Measurements from ENCODE around the gene MYH7. TPM values are rescaled to one million over a fixed set of nuclear protein-coding genes. Genes with fewer than 3 reads are reported as not detected.

MYH7 gene
- total and polyA plus RNA-seq, 8 donors, result 0.23 to 4.9 (median 2.4) TPM; not detected in 4

GRCh38 chr14:23411563-23412525, 23.6 kb downstream of the MYH7 start:
- Histone ChIP-seq H3K4me1 (no peaks in the 10 kb centered on the region), H3K9me3 (no peaks in the 10 kb centered on the region), H3K36me3 (no peaks in the 10 kb centered on the region), H3K27me3 (peaks cover 0 to 13% (median 0%) of the 10 kb centered on the region in 3 donors), H3K4me3 (no peak overlapping the region), H3K27ac (no peak overlapping the region)
- intact Hi-C loops (cut with DNase I; ENCODE audit: low total_unique reads), result no loop called here
- WGBS, 5 donors, result 72 to 77% (median 76%) methylated on average over 12 to 14 of the region's 14 CpGs
- no peak for DNase-seq
- TF ChIP-seq POLR2AphosphoS5 (IDR thresholded peaks at IDR 0.05) (no peak), EP300 (IDR thresholded peaks at IDR 0.05) (no peak), POLR2A (IDR thresholded peaks at IDR 0.05) (no peak), CTCF (IDR thresholded peaks at IDR 0.05) (no peak)

DNA sequence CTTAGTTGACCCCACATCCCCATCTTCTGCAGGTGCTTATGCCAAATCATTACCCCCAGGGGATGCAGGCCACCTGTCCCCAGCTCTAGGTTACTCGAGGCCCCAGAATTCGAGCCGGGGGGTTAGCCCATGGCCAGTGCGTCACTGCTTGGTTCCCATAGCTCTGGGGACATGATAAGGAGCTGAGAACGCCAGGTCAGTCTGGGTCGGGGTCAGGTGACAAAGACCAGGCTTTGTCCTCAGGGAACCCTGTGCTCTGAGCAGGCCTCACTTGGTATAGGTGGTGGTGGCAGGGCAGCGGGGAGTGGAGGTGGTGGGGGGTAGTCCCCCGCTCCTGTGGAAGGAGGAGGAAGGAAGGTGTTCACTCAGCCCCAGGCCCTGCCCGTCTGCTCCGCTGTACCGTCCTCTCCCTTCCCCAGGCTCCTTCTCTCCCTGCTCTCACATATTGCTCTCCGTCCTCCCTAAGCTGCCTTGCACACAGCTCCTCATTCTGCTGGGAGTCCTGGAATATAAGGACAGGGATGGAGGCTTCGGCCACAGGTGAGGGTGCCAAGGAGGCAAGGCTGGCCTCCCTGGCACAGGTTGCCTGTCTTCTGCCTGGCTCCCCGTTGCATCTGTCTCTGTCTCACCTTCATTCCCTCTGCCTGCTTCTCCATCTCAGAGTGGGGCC, 25.4 kb downstream of the MYH7 start:
- TF ChIP-seq POLR2AphosphoS5 (IDR thresholded peaks at IDR 0.05) (no peak), POLR2A (IDR thresholded peaks at IDR 0.05) (no peak), CTCF (IDR thresholded peaks at IDR 0.05) (no peak), EP300 (IDR thresholded peaks at IDR 0.05) (no peak)
- Histone ChIP-seq H3K27ac (no peak overlapping the region), H3K27me3 (peaks cover 0 to 30% (median 2%) of the 10 kb centered on the region in 3 donors), H3K9me3 (no peaks in the 10 kb centered on the region), H3K36me3 (no peaks in the 10 kb centered on the region), H3K4me1 (no peaks in the 10 kb centered on the region), H3K4me3 (no peak overlapping the region)
- WGBS, 5 donors, result 72 to 82% (median 78%) methylated on average over 13 to 14 of the region's 14 CpGs
- intact Hi-C loops (cut with DNase I; ENCODE audit: low total_unique reads), result no loop called here
- no peak for DNase-seq

DNA sequence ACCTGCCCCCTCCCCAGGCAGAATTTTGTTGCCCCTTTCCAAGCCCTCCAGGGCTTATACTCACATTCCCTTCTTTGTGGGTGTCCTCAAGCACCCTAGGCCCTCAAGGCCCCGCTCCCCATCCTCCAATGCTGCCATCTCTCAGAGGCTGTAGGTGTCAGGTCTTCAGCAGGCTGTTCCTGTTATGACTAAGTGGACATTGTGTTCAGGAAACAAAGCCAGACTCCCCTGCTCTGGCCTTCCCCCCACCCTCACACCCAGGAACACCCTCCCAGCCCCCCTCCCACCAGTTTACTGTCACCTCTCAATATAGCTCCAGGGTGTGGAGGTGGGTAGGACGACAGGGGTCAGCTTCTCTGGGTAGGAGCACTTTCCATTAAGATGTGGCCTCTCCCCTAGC, 26.0 kb downstream of the MYH7 start:
- H3K4me3 ChIP-seq, result no peak overlapping the region
- peaks cover 0 to 34% (median 8%) of the 10 kb centered on the region in 3 donors for H3K27me3 ChIP-seq
- 58 to 88% (median 66%) methylated on average over 2 of the region's 2 CpGs for WGBS, 5 donors
- TF ChIP-seq EP300 (IDR thresholded peaks at IDR 0.05) (no peak), POLR2A (IDR thresholded peaks at IDR 0.05) (no peak), POLR2AphosphoS5 (IDR thresholded peaks at IDR 0.05) (no peak), CTCF (IDR thresholded peaks at IDR 0.05) (no peak)
- no peak overlapping the region for H3K27ac ChIP-seq
- DNase-seq, result no peak
- H3K9me3 ChIP-seq, result no peaks in the 10 kb centered on the region
- intact Hi-C loops (cut with DNase I; ENCODE audit: low total_unique reads), result no loop called here
- H3K36me3 ChIP-seq, result no peaks in the 10 kb centered on the region
- H3K4me1 ChIP-seq, result no peaks in the 10 kb centered on the region

- H3K27ac ChIP-seq, result no peak overlapping the region
- intact Hi-C loops (cut with DNase I; ENCODE audit: low total_unique reads), result no loop called here
- H3K27me3 ChIP-seq, result peaks cover 0 to 46% (median 10%) of the 10 kb centered on the region in 3 donors
- no peaks in the 10 kb centered on the region for H3K4me1 ChIP-seq
- no peaks in the 10 kb centered on the region for H3K36me3 ChIP-seq
- H3K9me3 ChIP-seq, result no peaks in the 10 kb centered on the region
- H3K4me3 ChIP-seq, result no peak overlapping the region
- TF ChIP-seq CTCF (IDR thresholded peaks at IDR 0.05) (no peak), POLR2A (IDR thresholded peaks at IDR 0.05) (no peak), POLR2AphosphoS5 (IDR thresholded peaks at IDR 0.05) (no peak), EP300 (IDR thresholded peaks at IDR 0.05) (no peak)
- DNase-seq, result no peak
- WGBS, 5 donors, result 37 to 56% (median 48%) methylated on average over 5 of the region's 5 CpGs
Observed at GRCh38 chr14:23408307-23408630, 27.2 kb downstream of the MYH7 start.
